Natural killer cell (primary cell): Measurements from ENCODE around the gene JARID2. TPM values are rescaled to one million over a fixed set of nuclear protein-coding genes. Genes with fewer than 3 reads are reported as not detected.

Source experiments
- ATAC-seq, 3 donors: fragments of 150-1000 bp in 2 of 3; fragments of 200-7000 bp in 1 of 3; cut with Tn5 transposase; 1 replicate in 1 of 3; 2 replicates in 2 of 3; pipeline ENCODE4 v1.10.0; 2021; ENCODE audit warnings: mild to moderate bottlenecking in 2 of 3, moderate library complexity in 2 of 3
- DNase-seq, 2 donors: peaks; one replicate each; pipeline versions ENCODE4 v3.0.0 to v3.0.0-alpha.2; 2013 to 2021; ENCODE audit warnings: mixed read lengths in 1 of 2
- H3K27ac ChIP-seq: one replicate; pipeline ENCODE4 v1.5.1; 2013; ENCODE audit warnings: mild to moderate bottlenecking, low read length
- H3K27me3 ChIP-seq: one replicate; pipeline ENCODE4 v1.6.1; 2013; ENCODE audit warnings: low read length; ENCODE audit not compliant: control insufficient read depth, insufficient read depth
- H3K36me3 ChIP-seq: one replicate; pipeline ENCODE4 v1.6.1; 2013; ENCODE audit warnings: low read length; ENCODE audit not compliant: control insufficient read depth, insufficient read depth
- H3K4me1 ChIP-seq: one replicate; pipeline ENCODE4 v1.6.1; 2013; ENCODE audit warnings: low read length; ENCODE audit not compliant: control insufficient read depth, insufficient read depth
- H3K4me3 ChIP-seq: one replicate; pipeline ENCODE4 v1.5.1; 2013; ENCODE audit warnings: low read length
- H3K9me3 ChIP-seq: one replicate; pipeline ENCODE4 v1.6.1; 2013; ENCODE audit warnings: low read length; ENCODE audit not compliant: control insufficient read depth, insufficient read depth
- H3K27ac Mint-ChIP-seq, 2 donors: one replicate each; pipeline ENCODE4 v1.8.0; 2022; ENCODE audit warnings: mild to moderate bottlenecking in 2 of 2, mixed read lengths in 2 of 2, moderate library complexity in 1 of 2
- H3K27me3 Mint-ChIP-seq, 2 donors: one replicate each; pipeline ENCODE4 v1.8.0; 2022; ENCODE audit warnings: low read depth in 2 of 2, mixed read lengths in 2 of 2
- H3K36me3 Mint-ChIP-seq: one replicate; pipeline ENCODE4 v1.8.0; 2022; ENCODE audit warnings: mixed read lengths
- H3K4me1 Mint-ChIP-seq, 2 donors: one replicate each; pipeline ENCODE4 v1.8.0; 2022; ENCODE audit warnings: mixed read lengths in 2 of 2
- H3K4me3 Mint-ChIP-seq: one replicate; pipeline ENCODE4 v1.8.0; 2022; ENCODE audit warnings: mild to moderate bottlenecking, moderate library complexity, mixed read lengths
- H3K9me3 Mint-ChIP-seq, 2 donors: one replicate each; pipeline ENCODE4 v1.8.0; 2022; ENCODE audit warnings: mixed read lengths in 2 of 2
- CTCF ChIP-seq: fragments of 200-600 bp; IDR thresholded peaks from one replicate; pipeline ENCODE4 v1.8.0; 2022; ENCODE audit warnings: antibody characterized with exemption
- WGBS: methylation state at CpG from one replicate; pipeline ENCODE4 v1.1.7; 2013; ENCODE audit warnings: missing lambda C conversion rate; ENCODE audit not compliant: insufficient coverage; 5-methylcytosine and 5-hydroxymethylcytosine counted together
- intact Hi-C: fragments of 100-400 bp; cut with micrococcal nuclease; formaldehyde crosslinking; loops from one replicate; pipeline ENCODE4 v1.14.2; 2022
- total RNA-seq, 4 donors: library from RNA; stranded (reverse); fragments of 120-200 nt in 1 of 4; gene quantifications; one replicate each; pipeline versions ENCODE4 v1.2.3 to v1.2.4, GENCODE V29; 2013 to 2022

The JARID2 gene
- total RNA-seq, 3 donors from 2014 or later (not counting 1 experiment from before 2014, with no cell fraction given) = 49.9 to 60.9 (median 60.5) TPM

DNA sequence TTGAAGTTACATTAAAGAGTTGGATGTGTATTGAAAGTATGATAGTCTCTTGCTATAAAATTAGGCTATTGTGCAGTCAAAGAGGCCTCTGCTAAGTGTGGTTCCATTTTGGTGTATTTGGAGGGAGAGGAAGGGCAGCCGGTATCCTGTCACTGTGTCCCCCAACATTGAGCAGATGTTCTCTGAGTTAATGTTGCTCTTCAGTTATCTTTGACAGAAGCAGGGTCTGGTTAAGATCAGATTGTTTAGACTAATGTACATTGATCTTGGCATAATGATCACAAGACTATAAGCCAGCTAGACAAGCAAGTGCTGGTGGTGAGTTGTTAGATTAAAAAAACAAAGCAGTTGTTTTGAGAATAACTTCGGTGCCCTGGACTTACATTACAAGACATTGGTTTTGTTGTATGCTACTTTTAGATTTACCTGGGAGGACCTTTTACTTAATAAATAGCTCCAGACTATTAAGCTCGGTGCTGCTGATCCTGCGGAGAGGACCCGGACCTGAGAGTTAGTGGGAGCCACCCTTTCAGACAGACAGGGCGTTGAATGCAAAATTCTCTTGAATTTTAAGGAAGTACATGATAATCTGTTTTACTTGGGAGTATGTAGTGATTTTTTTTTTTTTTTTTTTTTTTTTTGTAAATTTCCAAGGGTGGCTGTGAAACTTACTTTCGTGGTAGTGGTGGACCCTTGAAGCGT, 97.8 kb downstream of the JARID2 start:
- Mint-ChIP-seq H3K9me3 (no peaks in the 10 kb centered on the region), H3K36me3 (no peaks in the 10 kb centered on the region), H3K27me3 (no peaks in the 10 kb centered on the region), H3K4me3 (peak overlapping the region; percentile 57), H3K27ac (peak overlapping the region; percentile 81 to 88), H3K4me1 (peaks cover 78 to 86% of the 10 kb centered on the region in 2 donors)
- H3K4me1 ChIP-seq = peaks cover 39% of the 10 kb centered on the region
- no peaks in the 10 kb centered on the region for H3K27me3 ChIP-seq
- intact Hi-C loops = no loop called here
- H3K4me3 ChIP-seq = no peak overlapping the region
- 82% methylated on average over 6 of the region's 8 CpGs for WGBS
- H3K27ac ChIP-seq = no peak overlapping the region
- H3K36me3 ChIP-seq = no peaks in the 10 kb centered on the region
- ATAC-seq (no peak), DNase-seq (no peak)
- no peak for TF ChIP-seq CTCF
- no peaks in the 10 kb centered on the region for H3K9me3 ChIP-seq

DNA sequence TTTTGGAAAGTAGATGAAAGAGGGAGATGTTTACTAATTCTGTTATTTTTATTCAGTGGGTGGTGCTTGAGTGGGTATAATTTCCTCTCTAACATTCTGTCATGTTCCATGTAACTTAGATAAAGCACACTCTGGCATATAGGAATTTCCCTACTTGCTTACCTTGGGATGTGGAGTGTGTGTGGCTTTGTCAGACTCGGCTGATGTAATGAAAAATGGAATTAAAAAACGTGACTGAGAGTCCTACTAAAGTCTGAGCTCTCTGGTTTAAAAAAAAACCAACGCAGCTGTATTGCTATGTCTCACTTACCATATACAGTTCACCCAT, 98.3 kb downstream of the JARID2 start:
- no peaks in the 10 kb centered on the region for H3K9me3 ChIP-seq
- peaks cover 79 to 87% of the 10 kb centered on the region in 2 donors for H3K4me1 Mint-ChIP-seq
- H3K4me3 ChIP-seq = no peak overlapping the region
- peaks cover 39% of the 10 kb centered on the region for H3K4me1 ChIP-seq
- H3K27ac Mint-ChIP-seq = peak overlapping the region; percentile 81 to 88
- no peaks in the 10 kb centered on the region for H3K27me3 ChIP-seq
- no peak overlapping the region for H3K27ac ChIP-seq
- intact Hi-C loops = no loop called here
- no peaks in the 10 kb centered on the region for H3K36me3 ChIP-seq
- H3K36me3 Mint-ChIP-seq = no peaks in the 10 kb centered on the region
- H3K9me3 Mint-ChIP-seq = no peaks in the 10 kb centered on the region
- no peaks in the 10 kb centered on the region for H3K27me3 Mint-ChIP-seq
- DNase-seq (no peak), ATAC-seq (no peak)
- 38% methylated on average over 3 of the region's 3 CpGs for WGBS
- H3K4me3 Mint-ChIP-seq = peak overlapping the region; percentile 21
- no peak for TF ChIP-seq CTCF

DNA sequence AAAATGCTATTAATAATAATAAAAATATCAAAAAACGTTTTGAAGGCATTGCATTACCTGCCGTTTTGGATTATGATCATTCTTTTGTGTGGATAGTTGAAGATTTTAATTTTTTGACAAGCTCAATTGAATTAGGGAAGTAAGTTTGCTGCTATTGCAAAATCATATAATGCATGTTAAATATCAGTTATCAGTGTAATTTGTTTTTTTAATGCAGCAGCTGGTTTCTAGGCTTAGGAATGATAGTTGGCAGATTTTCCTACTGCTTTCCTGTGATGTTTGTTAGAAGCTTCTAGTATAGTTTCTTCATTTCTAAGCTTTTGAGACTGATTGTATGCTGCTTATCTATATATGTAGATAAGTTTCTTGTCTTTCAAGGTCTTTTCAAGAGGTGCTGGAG, 99.0 kb downstream of the JARID2 start:
- H3K4me1 ChIP-seq = peaks cover 34% of the 10 kb centered on the region
- no peaks in the 10 kb centered on the region for H3K9me3 ChIP-seq
- Mint-ChIP-seq H3K36me3 (no peaks in the 10 kb centered on the region), H3K27ac (peak overlapping the region; percentile 14 to 38), H3K4me1 (peaks cover 82 to 90% of the 10 kb centered on the region in 2 donors), H3K9me3 (no peaks in the 10 kb centered on the region), H3K4me3 (no peak overlapping the region), H3K27me3 (no peaks in the 10 kb centered on the region)
- no peak for TF ChIP-seq CTCF
- H3K4me3 ChIP-seq = no peak overlapping the region
- DNase-seq (no peak), ATAC-seq (no peak)
- WGBS = 78% methylated on average over 1 of the region's 2 CpGs
- H3K36me3 ChIP-seq = no peaks in the 10 kb centered on the region
- no peak overlapping the region for H3K27ac ChIP-seq
- intact Hi-C loops = no loop called here
- no peaks in the 10 kb centered on the region for H3K27me3 ChIP-seq

GRCh38 chr6:15346315-15346714, 100.4 kb downstream of the JARID2 start:
- peak overlapping the region in 1 of 2 donors; percentile 43 for H3K27ac Mint-ChIP-seq
- H3K36me3 Mint-ChIP-seq = no peaks in the 10 kb centered on the region
- no peaks in the 10 kb centered on the region for H3K36me3 ChIP-seq
- H3K4me1 Mint-ChIP-seq = peaks cover 81 to 83% of the 10 kb centered on the region in 2 donors
- no peak overlapping the region for H3K27ac ChIP-seq
- no peak overlapping the region for H3K4me3 ChIP-seq
- H3K4me3 Mint-ChIP-seq = peak overlapping the region; percentile 17
- peaks cover 29% of the 10 kb centered on the region for H3K4me1 ChIP-seq
- no peaks in the 10 kb centered on the region for H3K9me3 Mint-ChIP-seq
- DNase-seq (peak in 1 of 2 donors; percentile 38), ATAC-seq (peak in 1 of 3 donors; percentile 18)
- no peaks in the 10 kb centered on the region for H3K27me3 Mint-ChIP-seq
- 19% methylated on average over 5 of the region's 5 CpGs for whole genome bisulfite sequencing
- intact Hi-C loops = no loop called here
- H3K9me3 ChIP-seq = no peaks in the 10 kb centered on the region
- H3K27me3 ChIP-seq = no peaks in the 10 kb centered on the region
- TF ChIP-seq CTCF = no peak
